Liver (tissue), 3 donors: ENCODE measurements around the gene ZNF326.

Experiments used
- CTCF ChIP-seq: fragments of 150-350 bp; IDR thresholded peaks from 2 replicates; pipeline ENCODE4 v1.5.1; 2017; ENCODE audit warnings: improper control_type of control experiment, low read depth, low read length; ENCODE audit not compliant: missing input control
- JUND ChIP-seq, 2 donors: IDR thresholded peaks; 2 replicates each; pipeline ENCODE4 v1.6.1; 2016; ENCODE audit warnings: antibody characterized with exemption in 2 of 2
- NR2F2 ChIP-seq: IDR thresholded peaks from 2 replicates; pipeline ENCODE4 v1.6.1; 2016; ENCODE audit warnings: antibody characterized with exemption
- REST ChIP-seq: IDR thresholded peaks from 2 replicates; pipeline ENCODE4 v1.6.1; 2016; ENCODE audit warnings: antibody characterized with exemption, mild to moderate bottlenecking
- TAF1 ChIP-seq: conservative IDR thresholded peaks from 2 replicates; pipeline ENCODE4 v1.6.1; 2016; ENCODE audit warnings: antibody characterized with exemption, mild to moderate bottlenecking
- YY1 ChIP-seq: IDR thresholded peaks from 2 replicates; pipeline ENCODE4 v1.6.1; 2016; ENCODE audit warnings: antibody characterized with exemption, mild to moderate bottlenecking
- ZBTB33 ChIP-seq: IDR thresholded peaks from 2 replicates; pipeline ENCODE4 v1.6.1; 2016; ENCODE audit warnings: antibody characterized with exemption
- donor health status: healthy.
- donor health status: healthy.

GRCh38 chr1:89989099-89989498 lies 5.8 kb upstream of the ZNF326 start:
- TF ChIP-seq CTCF (no peak), NR2F2 (no peak), TAF1 (no peak), JUND (IDR thresholded peaks at IDR 0.05) (no peak), REST (no peak), ZBTB33 (no peak), YY1 (no peak)
